NCI-H524 treated with DMSO at 0.1 percent for 48 hours (cell line): ENCODE measurements around the gene ELFN2.
A peak's percentile ranks its signal among the peaks of the same experiment; 100 is the strongest.
"Not testable (repeated sequence)": the region's sequence is repeated elsewhere in the genome, so short reads cannot be mapped to it uniquely, and the experiment has no call there.

Experiments
- DNase-seq: peaks from one replicate; lab custom pipeline; 2025; lab: John Stamatoyannopoulos, UW

The ELFN2 gene

DNA sequence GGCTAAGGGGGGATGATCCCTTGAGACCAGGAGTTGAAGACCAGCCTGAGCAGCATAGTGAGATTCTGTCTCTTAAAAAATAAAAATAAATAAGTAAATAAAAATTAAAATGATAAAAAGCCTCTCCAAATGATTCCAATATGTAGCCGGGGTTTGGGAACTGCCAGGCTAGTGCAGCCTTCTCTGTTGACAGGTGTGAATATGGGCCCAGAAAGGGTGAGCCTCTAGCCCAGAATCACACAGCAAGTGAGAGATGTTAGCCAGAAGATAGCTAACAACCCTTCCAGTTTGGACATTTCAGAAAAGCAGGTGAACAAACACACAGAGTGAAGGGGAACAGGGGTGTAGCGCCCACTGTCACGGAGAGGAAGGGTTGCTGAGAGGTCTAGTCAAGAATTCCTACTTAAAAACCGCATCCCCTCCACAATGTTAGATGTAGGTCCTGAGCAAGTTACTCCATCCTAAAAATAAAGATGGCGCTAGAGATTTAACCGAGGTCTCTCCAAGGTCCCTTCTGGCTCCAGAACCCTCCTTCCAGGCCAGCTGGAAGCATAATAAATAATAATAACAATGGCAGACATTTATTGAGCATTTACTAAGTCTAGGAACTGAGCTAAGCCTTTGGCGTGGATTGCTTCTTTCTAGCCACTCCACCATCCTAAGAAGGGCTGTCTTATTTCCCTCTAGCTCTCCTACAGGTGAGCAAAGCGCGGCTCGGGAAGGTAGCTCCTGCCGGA lies 93.4 kb downstream of the ELFN2 start:
- no peak for DNase-seq

GRCh38 chr22:37331856-37332536 lies 95.3 kb downstream of the ELFN2 start:
- no peak for DNase-seq

- no peak for DNase-seq
These were observed 96.2 kb downstream of the ELFN2 start for GRCh38 chr22:37331034-37331428.

DNA sequence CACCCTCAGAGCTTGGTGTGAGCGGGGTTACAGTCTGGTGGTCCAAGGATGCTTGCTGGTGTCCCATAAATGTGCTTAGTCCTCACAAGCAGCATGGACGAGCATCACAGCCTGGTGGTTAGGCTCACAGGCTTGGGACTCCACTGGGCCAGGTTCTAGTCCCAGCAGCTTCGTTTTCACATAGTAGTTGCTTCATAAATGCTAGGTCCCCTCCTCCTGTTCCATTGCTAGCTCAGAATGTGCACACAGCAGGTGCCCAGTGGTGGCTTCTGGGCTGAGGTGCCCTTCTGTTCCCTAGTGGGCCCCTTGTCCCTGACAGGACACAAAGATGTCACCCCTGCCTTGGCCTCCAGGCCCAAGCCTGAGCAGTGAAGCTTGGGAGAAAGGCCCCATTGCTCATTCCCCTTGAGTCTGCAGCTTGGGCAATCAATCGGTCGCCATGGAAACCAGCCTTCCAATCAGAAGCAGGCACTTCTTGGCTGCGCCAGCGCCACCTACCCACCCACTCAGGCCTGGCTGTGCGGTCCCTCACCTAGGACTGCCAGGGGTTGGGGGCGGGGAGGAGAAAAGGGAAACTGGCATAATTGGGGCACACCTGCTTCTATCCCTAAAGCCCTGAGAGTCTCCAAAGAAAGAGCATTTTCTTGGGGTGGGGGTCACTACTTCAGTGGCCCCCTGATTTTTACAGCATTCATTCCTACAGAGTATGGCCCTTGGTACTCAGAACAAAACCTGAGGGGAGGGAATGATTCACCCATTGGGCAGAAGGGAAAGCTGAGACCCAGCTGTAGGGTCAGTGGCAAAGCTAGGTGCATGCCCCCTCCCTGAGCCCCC lies 96.9 kb downstream of the ELFN2 start:
- DNase-seq = peak; percentile 44

DNA sequence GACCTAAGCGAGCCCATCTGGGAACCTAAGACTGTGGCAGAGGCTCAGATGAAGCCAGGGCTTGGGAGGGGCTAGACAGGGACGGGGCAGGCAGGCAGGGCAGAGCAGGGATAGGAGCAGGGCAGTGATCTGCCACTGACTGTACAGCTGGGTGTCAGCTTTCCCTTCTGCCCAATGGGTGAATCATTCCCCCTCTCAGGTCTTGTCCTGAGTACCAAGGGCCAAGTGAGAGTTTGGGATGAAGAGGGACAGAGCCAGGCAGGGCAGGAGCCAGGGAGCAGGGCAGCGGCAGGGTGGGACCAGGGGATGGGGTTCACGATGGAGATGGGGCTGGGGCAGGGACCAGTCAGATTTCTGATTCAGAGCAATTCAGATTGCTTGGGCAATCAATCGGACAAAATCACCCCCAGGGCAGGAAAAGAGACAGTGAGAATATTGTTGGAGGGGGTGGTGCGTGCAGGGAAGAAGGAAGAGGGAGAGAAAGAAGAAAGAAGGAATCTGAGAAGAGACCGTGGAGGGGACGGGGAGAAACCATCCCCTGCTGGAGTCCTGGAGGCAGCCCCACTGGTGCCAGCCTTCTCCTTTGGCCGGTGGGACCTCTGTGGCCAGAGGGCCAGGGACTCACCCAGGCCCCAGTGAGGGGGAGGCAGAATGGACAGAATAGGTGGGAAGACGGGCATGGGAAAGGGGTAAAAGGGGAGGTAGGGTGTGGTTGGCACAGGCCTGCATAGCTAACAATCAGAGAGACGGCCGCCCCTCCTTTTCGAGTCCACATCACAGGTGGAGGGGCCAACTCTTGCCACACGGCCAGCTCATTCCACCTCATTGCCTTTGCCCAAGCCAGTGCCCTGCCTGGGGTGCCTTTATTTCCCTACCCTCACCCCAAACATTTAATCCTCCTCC lies 97.8 kb downstream of the ELFN2 start:
- DNase-seq = no peak

DNA sequence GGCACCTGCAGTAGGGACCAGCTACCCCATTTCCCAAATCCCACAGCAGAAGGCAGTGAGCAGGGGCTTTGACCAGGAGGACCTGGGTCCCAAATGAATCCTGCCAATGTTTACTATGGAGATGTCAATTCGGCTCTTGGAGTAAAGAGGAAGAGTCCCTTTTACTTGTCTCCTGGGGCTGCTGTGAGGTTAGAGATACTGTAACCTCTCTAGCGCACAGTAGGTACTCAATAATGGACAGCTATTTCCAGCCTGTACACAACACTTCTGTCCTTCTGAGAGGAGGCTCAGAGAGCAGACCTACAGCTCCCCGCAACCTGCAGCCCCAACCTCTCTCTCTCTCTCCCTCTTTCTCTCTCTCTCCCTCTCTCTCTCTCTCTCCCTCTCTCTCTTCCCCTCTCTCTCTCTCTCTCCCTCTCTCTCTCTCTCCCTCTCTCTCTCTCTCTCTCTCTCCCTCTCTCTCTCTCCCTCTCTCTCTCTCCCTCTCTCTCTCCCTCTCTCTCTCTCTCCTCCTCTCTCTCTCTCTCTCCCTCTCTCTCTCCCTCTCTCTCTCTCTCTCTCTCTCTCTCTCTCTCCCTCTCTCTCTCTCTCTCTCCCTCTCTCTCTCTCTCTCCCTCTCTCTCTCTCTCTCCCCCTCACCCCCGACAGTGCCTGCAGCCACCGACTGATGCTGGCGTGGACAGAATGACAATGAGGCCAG lies 98.6 kb downstream of the ELFN2 start:
- DNase-seq = not testable (repeated sequence)

DNA sequence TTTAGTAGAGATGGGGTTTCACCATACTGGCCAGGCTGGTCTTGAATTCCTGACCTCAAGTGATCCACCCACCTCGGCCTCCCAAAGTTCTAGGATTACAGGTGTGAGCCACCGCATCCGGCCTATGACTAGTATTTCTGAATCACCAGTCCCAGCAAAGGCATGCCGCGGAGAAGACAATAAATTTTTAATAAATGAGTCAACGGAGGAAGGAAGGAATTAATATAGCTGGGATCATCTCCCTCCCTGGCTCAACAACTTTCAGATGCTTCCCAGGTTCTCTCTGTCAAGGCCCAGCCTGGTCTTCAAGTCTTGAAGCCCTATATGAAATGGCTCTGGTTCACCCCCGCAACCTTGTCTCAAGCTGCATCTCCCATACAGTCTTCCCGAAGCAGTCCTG lies 99.3 kb downstream of the ELFN2 start:
- DNase-seq = no peak

GRCh38 chr22:37326726-37327125 lies 100.6 kb downstream of the ELFN2 start:
- no peak for DNase-seq

DNA sequence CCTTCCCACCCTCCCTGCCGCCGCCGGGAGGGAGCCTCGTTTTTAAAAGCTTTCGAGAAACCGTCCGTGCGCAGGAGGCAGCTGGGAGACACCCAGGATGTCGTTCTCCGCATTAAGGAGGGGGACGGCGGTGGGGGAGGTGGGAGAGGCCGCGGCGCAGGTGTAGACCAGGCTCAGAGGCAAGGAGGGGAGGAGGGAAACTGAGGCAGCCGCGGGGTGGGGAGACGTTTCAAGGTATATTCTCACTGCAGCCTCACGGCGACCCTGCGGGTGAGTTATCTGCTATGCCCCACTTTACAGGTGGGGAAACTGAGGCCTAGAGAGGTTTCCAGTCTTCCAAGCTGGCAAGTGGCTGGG lies 102.3 kb downstream of the ELFN2 start:
- DNase-seq = no peak

DNA sequence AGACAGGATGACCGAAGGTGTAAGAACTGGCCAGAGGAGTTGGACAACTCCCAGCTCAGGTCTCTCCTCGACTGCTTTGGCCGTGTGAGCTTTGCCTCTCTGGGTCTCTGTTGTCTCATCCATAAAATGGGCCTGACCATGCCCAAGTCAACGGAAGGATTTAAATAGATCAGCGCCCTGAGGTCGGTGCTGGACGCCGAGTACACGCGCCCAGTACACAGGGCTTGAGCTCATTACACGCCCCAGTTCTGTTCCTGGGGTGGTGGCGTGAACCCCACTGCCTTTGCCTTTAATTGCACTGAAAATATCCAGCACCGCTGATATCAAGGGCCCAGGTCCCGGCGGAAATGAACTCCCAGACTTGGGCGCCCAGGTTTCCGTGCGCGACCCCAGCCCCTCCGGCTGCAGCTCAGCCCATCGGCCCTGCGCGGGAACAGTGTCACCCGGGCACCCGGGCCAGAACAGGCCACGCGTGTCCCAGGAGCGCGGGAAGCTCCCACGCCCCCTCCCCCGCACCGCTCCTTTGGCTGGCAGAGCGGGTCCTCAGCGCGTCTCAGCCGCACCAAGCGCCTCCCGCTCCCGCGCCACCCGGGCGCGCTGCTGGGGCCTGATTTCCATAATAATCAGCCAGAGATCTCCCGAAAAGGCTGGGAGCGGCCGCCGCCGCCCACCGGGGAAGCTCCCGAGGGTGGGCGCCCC lies 102.8 kb downstream of the ELFN2 start:
- DNase-seq = no peak

GRCh38 chr22:37320726-37321677 lies 106.3 kb downstream of the ELFN2 start:
- DNase-seq = no peak

- DNase-seq = no peak
These were observed 107.8 kb downstream of the ELFN2 start for GRCh38 chr22:37319469-37319868.

DNA sequence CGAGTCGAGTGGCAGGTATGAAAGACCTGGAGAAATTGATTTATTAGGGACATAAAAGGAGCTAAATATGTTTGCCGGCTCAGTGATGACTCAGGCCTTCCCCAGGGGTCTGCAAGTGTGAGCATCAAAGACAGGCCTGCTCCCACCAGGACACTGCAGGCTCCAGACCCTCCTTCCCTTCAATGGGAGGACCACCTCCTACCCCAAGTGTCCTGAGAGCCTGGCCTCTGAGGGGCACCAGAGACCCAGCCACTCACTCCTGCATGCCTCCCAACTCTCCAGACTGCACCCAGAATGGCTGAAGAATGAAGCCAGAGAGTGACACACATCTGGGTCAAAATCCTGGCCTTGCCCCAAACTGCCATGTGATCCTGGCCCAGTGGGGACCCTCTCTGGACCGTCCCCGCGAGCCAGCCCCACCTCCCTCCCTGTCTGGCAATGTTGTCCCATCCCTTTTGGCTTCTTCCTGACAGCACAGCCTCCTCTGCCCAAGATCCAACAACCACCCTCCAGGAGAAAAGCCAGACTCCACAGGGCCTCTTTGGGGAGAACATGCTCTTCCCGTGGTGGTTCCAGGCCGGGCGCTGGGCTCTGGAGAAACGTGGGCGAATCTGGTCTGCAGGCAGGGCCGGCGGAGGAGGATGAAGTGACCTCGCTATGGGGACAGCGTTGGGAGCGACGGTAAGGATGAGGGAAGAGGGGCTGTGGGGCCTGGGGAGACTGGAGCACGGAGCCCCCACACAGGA lies 108.7 kb downstream of the ELFN2 start:
- DNase-seq = no peak
